Activated CD4-positive, alpha-beta memory T cell treated with anti-CD3 and anti-CD28 coated beads for 36 hours (primary cell): ENCODE results near the gene MPST. TPM values are rescaled to one million over a fixed set of nuclear protein-coding genes. Genes with fewer than 3 reads are reported as not detected.

Experiments
- CTCF ChIA-PET: fragments of 350-600 bp; sonication (Branson Sonifier 250); formaldehyde crosslinking; loops from one replicate; lab custom pipeline; 2021; ENCODE audit warnings: antibody characterized with exemption, inconsistent platforms; lab: Charles Lee
- POLR2A ChIA-PET: fragments of 350-600 bp; sonication (Branson Sonifier 250); formaldehyde crosslinking; loops from one replicate; lab custom pipeline; 2021; ENCODE audit warnings: antibody characterized with exemption; lab: Charles Lee
- DNase-seq: peaks from one replicate; pipeline ENCODE4 v3.0.0-alpha.2; 2020
- H3K27ac Mint-ChIP-seq: one replicate; pipeline ENCODE4 v1.8.0; 2021; ENCODE audit warnings: mixed read lengths
- H3K27me3 Mint-ChIP-seq: one replicate; pipeline ENCODE4 v1.8.0; 2021; ENCODE audit warnings: mixed read lengths
- H3K36me3 Mint-ChIP-seq: one replicate; pipeline ENCODE4 v1.8.0; 2021; ENCODE audit warnings: mixed read lengths
- H3K4me1 Mint-ChIP-seq: one replicate; pipeline ENCODE4 v1.8.0; 2021; ENCODE audit warnings: low read depth, mixed read lengths
- H3K4me3 Mint-ChIP-seq: one replicate; pipeline ENCODE4 v1.8.0; 2021; ENCODE audit warnings: mild to moderate bottlenecking, mixed read lengths
- H3K9me3 Mint-ChIP-seq: one replicate; pipeline ENCODE4 v1.8.0; 2021; ENCODE audit warnings: mixed read lengths
- intact Hi-C: fragments of 100-400 bp; cut with micrococcal nuclease; formaldehyde crosslinking; loops from one replicate; pipeline ENCODE4 v1.15.1; 2023
- total RNA-seq, 2 experiments: library from RNA; stranded (reverse); gene quantifications; one replicate each; pipeline ENCODE4 v1.2.3, GENCODE V29; 2021

MPST gene
- total RNA-seq, 2 experiments from 2014 or later, result 16.9 to 17.6 TPM

GRCh38 chr22:37043209-37043827, 23.8 kb downstream of the MPST start:
- no peak for DNase-seq
- CTCF ChIA-PET, result interaction anchor here (0.6 to 4.4 kb wide), 15 partner anchors 8 to 496 kb away, joined by 3 to 55 read pairs (median 3); partner anchors contain the start of genes KCTD17 and TST
- POLR2A ChIA-PET, result no interaction called here
- no peak overlapping the region for H3K27ac Mint-ChIP-seq
- intact Hi-C loops, result loop anchor here (10.0 kb wide), 1 partner anchor 259 kb away; no protein-coding TSS in a partner anchor
- H3K4me1 Mint-ChIP-seq, result peaks cover 25% of the 10 kb centered on the region
- no peaks in the 10 kb centered on the region for H3K27me3 Mint-ChIP-seq
- H3K9me3 Mint-ChIP-seq, result no peaks in the 10 kb centered on the region
- H3K4me3 Mint-ChIP-seq, result no peak overlapping the region
- H3K36me3 Mint-ChIP-seq, result no peaks in the 10 kb centered on the region

DNA sequence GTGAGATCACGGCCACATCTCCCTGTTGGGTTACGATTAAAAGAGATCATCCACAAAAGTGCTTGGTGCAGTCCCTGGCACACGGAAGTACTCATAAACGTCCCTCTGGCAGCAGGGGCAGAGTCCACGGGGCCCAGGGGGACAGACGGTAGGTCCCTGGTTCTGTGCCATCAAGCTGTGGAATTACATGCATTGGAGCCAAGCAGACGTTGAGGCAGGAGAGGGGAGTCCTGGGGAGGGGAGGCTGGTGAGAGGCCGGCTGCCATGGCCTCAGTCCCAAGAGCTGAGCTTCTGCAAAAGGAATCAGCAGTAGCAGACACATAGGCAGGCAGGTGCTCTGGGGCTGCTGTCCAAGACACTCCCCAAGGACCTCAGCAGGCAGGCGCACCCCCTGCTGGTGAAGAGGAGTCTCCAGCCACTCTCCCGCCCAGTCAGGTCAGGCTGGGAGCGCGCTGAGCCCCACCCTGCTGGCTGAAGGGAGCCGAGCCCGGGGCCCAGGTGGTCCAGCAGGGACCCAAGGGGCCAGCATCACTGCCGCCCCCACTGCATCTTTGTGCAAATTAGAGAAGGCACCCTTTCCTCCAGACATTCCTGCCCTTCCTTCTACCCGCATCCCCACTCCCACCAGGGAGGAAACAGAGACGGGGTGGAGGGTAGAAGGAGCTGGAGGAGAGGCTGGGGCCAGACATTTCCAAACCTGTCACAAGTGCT, 24.4 kb downstream of the MPST start:
- POLR2A ChIA-PET, result no interaction called here

DNA sequence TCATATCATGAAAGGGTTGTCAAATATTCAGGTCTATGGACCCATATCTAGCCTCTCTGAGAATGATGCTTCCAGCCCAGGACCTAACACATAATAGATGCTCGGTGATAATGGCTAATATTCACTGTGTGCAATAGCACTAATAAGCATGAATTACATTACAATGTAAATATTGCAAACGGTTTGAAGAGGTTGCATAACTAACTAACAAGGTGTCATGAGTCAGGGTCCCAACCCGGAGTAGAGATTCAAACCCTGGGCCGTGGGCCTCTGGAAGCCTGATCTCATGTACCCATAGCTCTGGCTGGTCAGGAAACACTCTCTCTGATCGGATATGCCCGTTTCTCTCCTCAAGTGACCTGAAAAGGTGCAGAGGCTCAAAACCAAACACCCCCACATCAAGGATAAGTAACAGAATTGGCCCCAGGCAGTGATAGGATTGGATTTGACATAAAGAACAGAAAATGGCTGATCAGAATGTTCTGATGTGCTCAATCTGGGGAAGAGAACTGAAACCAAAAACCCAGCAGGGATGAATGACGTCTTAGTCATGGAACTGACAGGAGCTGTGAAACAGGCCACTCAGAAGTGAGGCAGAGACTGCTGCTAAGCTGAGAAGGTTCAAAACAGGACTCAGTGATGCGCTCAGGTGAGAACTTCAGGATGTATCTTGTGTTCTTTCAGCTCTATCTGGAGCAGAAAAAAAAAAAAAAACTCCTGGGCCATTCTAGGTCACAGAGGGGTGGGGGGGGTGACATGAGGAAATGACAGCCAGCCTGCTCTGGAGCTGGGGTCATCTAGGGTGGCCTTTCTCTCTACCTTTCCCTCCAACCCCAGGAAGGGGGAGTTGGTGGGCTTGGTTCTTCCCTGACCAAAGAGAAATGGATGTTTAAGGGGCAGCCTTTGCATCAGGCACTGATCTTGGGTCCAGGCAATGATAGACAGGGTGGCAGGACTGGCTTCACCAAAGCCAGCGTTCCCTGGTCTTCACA, 25.4 kb downstream of the MPST start:
- peaks cover 25% of the 10 kb centered on the region for H3K4me1 Mint-ChIP-seq
- H3K27ac Mint-ChIP-seq, result peak overlapping the region; percentile 35
- H3K27me3 Mint-ChIP-seq, result no peaks in the 10 kb centered on the region
- no peaks in the 10 kb centered on the region for H3K9me3 Mint-ChIP-seq
- ChIA-PET CTCF (interaction anchor here (0.5 to 4.4 kb wide), 34 partner anchors 8 to 497 kb away, joined by 3 to 55 read pairs (median 4); partner anchors contain the start of genes IFT27, IL2RB, MPST and RAC2), POLR2A (interaction anchor here (1.0 kb wide), 1 partner anchor 77 kb away, joined by 3 read pairs; no protein-coding TSS in a partner anchor)
- intact Hi-C loops, result loop anchor here (1.0 to 10.0 kb wide), 3 partner anchors 22 to 260 kb away; no protein-coding TSS in a partner anchor
- no peaks in the 10 kb centered on the region for H3K36me3 Mint-ChIP-seq
- no peak overlapping the region for H3K4me3 Mint-ChIP-seq
- peak; percentile 55 for DNase-seq

More for the DNA sequence above, 24.4 kb downstream of the MPST start:
- H3K27me3 Mint-ChIP-seq, result no peaks in the 10 kb centered on the region
- H3K9me3 Mint-ChIP-seq, result no peaks in the 10 kb centered on the region
- H3K4me3 Mint-ChIP-seq, result no peak overlapping the region
- no peaks in the 10 kb centered on the region for H3K36me3 Mint-ChIP-seq
- DNase-seq, result peak; percentile 75
- intact Hi-C loops, result loop anchor here (1.0 to 10.0 kb wide), 3 partner anchors 21 to 259 kb away; no protein-coding TSS in a partner anchor
- H3K4me1 Mint-ChIP-seq, result peaks cover 25% of the 10 kb centered on the region
- H3K27ac Mint-ChIP-seq, result no peak overlapping the region
- CTCF ChIA-PET, result interaction anchor here (0.6 to 4.4 kb wide), 31 partner anchors 8 to 496 kb away, joined by 3 to 55 read pairs (median 4); partner anchors contain the start of genes IFT27, IL2RB, KCTD17 and MPST

GRCh38 chr22:37045958-37046357, 26.4 kb downstream of the MPST start:
- Mint-ChIP-seq H3K4me3 (no peak overlapping the region), H3K27me3 (no peaks in the 10 kb centered on the region), H3K27ac (no peak overlapping the region), H3K36me3 (no peaks in the 10 kb centered on the region), H3K4me1 (peaks cover 22% of the 10 kb centered on the region), H3K9me3 (no peaks in the 10 kb centered on the region)
- DNase-seq, result peak; percentile 35
- POLR2A ChIA-PET, result no interaction called here
- intact Hi-C loops, result loop anchor here (1.0 to 10.0 kb wide), 3 partner anchors 23 to 261 kb away; no protein-coding TSS in a partner anchor
- CTCF ChIA-PET, result interaction anchor here (0.6 to 4.4 kb wide), 27 partner anchors 10 to 895 kb away, joined by 3 to 55 read pairs (median 5); partner anchors contain the start of genes MPST and TST

DNA sequence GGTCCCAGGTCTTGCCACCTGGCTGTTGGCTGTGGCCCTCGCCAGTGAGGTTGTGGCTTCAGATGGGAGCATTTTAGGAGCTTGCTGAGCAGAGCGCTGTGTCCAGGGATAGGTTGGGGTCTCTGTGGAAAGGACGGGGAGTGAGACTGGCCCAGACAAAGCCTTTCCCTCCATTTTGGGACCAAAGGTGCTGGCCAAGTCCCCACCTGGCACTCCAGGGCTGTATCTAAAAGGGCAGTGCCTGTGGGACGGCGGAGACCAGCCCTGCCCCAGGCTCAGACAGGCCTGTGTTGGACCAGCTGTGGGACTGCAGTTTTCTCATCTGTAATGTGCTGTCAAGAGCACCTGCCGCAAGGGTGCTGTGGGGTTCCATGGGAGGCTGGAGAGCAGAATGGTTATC, 27.0 kb downstream of the MPST start:
- POLR2A ChIA-PET, result no interaction called here
- CTCF ChIA-PET, result interaction anchor here (0.6 to 4.4 kb wide), 26 partner anchors 9 to 895 kb away, joined by 3 to 55 read pairs (median 5); partner anchors contain the start of genes MPST and TST
- Mint-ChIP-seq H3K27me3 (no peaks in the 10 kb centered on the region), H3K4me3 (no peak overlapping the region), H3K4me1 (peaks cover 20% of the 10 kb centered on the region), H3K27ac (no peak overlapping the region), H3K36me3 (no peaks in the 10 kb centered on the region), H3K9me3 (no peaks in the 10 kb centered on the region)
- intact Hi-C loops, result loop anchor here (1.0 to 10.0 kb wide), 2 partner anchors 152 to 262 kb away; no protein-coding TSS in a partner anchor
- no peak for DNase-seq

- intact Hi-C loops, result loop anchor here (10.0 kb wide), 1 partner anchor 262 kb away; no protein-coding TSS in a partner anchor
- H3K27me3 Mint-ChIP-seq, result no peaks in the 10 kb centered on the region
These were observed 27.5 kb downstream of the MPST start for GRCh38 chr22:37047006-37047405.

DNA sequence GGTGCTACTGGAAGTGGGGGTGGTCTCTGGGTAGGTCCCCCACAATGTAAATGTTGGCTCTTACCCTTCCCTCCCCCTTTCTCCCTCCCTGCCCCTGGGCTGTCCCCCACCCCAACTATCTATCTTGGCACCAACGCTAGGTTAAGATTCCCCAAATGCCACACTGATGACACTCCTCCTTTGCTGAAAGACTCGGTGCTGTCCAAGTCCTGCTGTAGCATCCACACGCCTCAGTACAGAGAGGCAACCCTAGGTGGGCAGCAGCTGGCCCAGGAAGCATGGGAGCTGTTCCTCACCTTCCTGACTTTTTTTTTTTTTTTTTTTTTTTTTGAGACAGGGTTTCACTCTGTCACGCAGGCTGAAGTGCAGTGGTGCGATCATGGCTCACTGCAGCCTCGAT, 28.6 kb downstream of the MPST start:
- intact Hi-C loops, result loop anchor here (10.0 kb wide), 1 partner anchor 263 kb away; no protein-coding TSS in a partner anchor
- no peak for DNase-seq
- ChIA-PET CTCF (interaction anchor here (0.7 to 1.4 kb wide), 3 partner anchors 118 to 151 kb away, joined by 4 to 5 read pairs (median 4); no protein-coding TSS in a partner anchor), POLR2A (interaction anchor here (1.3 kb wide), 1 partner anchor 151 kb away, joined by 3 read pairs; no protein-coding TSS in a partner anchor)
- H3K36me3 Mint-ChIP-seq, result no peaks in the 10 kb centered on the region
- H3K27me3 Mint-ChIP-seq, result no peaks in the 10 kb centered on the region
- no peak overlapping the region for H3K4me3 Mint-ChIP-seq
- no peak overlapping the region for H3K27ac Mint-ChIP-seq
- peaks cover 29% of the 10 kb centered on the region for H3K4me1 Mint-ChIP-seq
- H3K9me3 Mint-ChIP-seq, result no peaks in the 10 kb centered on the region

More at GRCh38 chr22:37047006-37047405, 27.5 kb downstream of the MPST start:
- POLR2A ChIA-PET, result no interaction called here
- Mint-ChIP-seq H3K9me3 (no peaks in the 10 kb centered on the region), H3K4me3 (no peak overlapping the region), H3K27ac (no peak overlapping the region), H3K4me1 (peaks cover 18% of the 10 kb centered on the region), H3K36me3 (no peaks in the 10 kb centered on the region)
- DNase-seq, result no peak
- CTCF ChIA-PET, result interaction anchor here (1.0 to 4.4 kb wide), 10 partner anchors 9 to 152 kb away, joined by 3 to 55 read pairs (median 6); no protein-coding TSS in a partner anchor

DNA sequence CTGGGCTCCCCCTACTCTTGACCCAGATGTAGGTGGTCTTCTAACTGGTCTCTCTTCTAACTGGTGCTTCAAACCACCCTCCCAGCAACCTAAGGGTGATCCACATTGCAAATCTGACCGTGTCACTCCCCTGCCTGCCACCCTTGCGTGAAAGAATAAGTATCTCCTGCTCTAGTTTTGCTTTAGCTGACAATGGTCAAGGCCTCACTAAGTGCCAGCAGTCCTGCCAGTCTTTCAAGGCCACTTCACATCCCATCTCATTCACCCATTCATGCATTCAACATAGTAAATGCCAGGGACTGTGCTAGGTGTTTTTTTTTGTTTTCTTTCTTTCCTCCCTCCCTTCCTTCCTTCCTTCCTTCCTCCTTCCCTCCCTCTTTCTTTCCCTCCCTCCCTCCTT, 29.7 kb downstream of the MPST start:
- intact Hi-C loops, result loop anchor here (10.0 kb wide), 1 partner anchor 264 kb away; no protein-coding TSS in a partner anchor
- Mint-ChIP-seq H3K9me3 (no peaks in the 10 kb centered on the region), H3K4me3 (no peak overlapping the region), H3K4me1 (peaks cover 35% of the 10 kb centered on the region), H3K27me3 (no peaks in the 10 kb centered on the region), H3K36me3 (no peaks in the 10 kb centered on the region), H3K27ac (no peak overlapping the region)
- CTCF ChIA-PET, result no interaction called here
- no peak for DNase-seq
- POLR2A ChIA-PET, result interaction anchor here (1.3 kb wide), 1 partner anchor 150 kb away, joined by 3 read pairs; no protein-coding TSS in a partner anchor

GRCh38 chr22:37050913-37051312, 31.4 kb downstream of the MPST start:
- H3K4me1 Mint-ChIP-seq, result peaks cover 22% of the 10 kb centered on the region
- intact Hi-C loops, result no loop called here
- DNase-seq, result no peak
- POLR2A ChIA-PET, result interaction anchor here (1.0 to 2.0 kb wide), 6 partner anchors 10 to 191 kb away, joined by 3 to 12 read pairs (median 3); no protein-coding TSS in a partner anchor
- CTCF ChIA-PET, result interaction anchor here (0.7 to 1.6 kb wide), 10 partner anchors 7 to 210 kb away, joined by 3 to 4 read pairs (median 4); partner anchors contain the start of genes MPST and TST
- H3K27ac Mint-ChIP-seq, result no peak overlapping the region
- H3K36me3 Mint-ChIP-seq, result no peaks in the 10 kb centered on the region
- no peaks in the 10 kb centered on the region for H3K27me3 Mint-ChIP-seq
- H3K4me3 Mint-ChIP-seq, result no peak overlapping the region
- no peaks in the 10 kb centered on the region for H3K9me3 Mint-ChIP-seq
